GM21723 (cell line): Measurements from ENCODE around the gene STIM1.

ENCODE experiments used
- ATAC-seq: cut with Tn5 transposase; IDR thresholded peaks from one replicate; pipeline ENCODE4 v1.9.1; 2021; ENCODE audit warnings: mild to moderate bottlenecking, moderate library complexity; ENCODE audit not compliant: unreplicated experiment

STIM1 gene

DNA sequence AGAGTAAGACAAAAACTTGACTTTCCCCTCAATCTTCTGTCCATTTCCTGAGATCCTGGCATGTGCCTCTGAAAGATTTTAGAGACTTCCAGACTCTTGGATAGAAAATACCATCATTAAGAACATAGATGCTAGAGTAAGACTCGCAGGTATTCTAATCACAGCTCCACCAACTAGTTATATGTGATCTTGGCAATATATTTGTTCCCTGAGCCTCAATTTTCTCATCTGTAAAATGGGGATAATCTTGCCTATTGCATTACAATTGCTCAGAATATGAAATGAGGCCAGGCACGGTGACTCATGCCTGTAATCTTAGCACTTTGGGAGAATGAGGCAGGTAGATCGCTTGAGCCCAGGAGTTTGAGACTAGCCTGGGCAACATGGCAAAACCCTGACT, 25.4 kb upstream of the STIM1 start:
- ATAC-seq, result no peak

DNA sequence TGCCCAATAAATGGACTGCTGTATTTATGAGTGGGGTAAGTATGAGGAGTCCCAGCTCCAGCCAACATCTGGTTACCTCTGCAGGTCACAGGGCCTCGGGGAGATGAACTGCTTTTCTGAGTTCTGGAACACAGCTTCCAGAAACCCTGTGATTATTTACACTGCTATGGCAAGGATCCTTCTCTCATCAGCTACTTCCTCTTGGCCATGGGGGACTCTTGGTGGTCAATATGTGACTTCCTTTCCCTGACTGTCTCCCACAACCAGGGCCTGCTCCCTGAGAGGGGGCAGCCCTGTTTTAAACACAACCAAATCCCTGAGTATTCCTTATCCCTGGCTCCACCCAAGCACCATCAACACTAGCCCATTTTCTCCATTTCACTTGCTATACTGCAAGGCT, 24.7 kb upstream of the STIM1 start:
- ATAC-seq, result no peak

GRCh38 chr11:3831378-3832239, 23.9 kb upstream of the STIM1 start:
- ATAC-seq, result no peak

- ATAC-seq, result no peak
Measured at GRCh38 chr11:3832816-3833215, 22.6 kb upstream of the STIM1 start.

- ATAC-seq, result no peak
Measured at GRCh38 chr11:3833449-3833848, 22.0 kb upstream of the STIM1 start.

- ATAC-seq, result no peak
Measured at GRCh38 chr11:3834349-3834663, 21.2 kb upstream of the STIM1 start.

GRCh38 chr11:3834664-3835461, 20.6 kb upstream of the STIM1 start:
- ATAC-seq, result no peak

DNA sequence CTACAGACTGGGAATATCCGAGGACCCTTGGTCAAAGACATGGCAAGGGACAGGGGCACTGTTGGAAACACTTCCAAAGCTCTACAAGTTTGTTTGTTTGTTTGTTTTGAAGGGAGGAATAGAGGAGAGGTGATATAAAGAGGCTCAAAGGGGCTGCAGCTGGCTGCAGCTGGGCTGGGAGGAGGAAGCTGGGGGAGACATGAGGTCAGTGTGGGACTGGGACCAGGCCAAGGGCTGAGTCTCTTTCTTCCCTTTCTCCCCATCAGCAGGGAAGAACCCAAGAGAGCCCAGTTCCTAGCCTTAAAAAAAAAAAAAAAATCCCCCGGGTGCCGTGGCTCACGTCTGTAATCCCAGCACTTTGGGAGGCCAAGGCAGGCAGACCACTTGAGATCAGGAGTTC, 19.7 kb upstream of the STIM1 start:
- no peak for ATAC-seq

DNA sequence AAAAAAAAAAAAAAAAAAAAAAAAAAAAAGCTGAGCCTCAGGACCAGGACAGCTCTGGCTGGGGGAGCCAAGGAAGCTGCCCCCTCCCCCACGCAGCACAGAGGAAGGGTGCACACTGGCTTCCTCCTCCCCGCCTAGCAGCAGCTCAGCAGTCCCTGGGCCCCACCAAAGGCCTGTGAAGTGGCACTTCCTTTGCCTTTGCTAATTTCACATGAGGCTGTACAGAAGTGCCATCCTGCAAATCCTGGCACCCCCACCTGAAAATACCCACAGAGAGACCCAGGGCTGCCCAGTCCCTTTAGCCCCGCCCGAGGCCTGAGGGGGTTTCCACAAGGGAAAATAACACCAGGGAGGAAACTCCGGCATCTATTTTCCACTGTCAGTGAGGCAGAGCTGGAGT, 18.6 kb upstream of the STIM1 start:
- no peak for ATAC-seq

- no peak for ATAC-seq
Measured at GRCh38 chr11:3837793-3838192, 17.7 kb upstream of the STIM1 start.

GRCh38 chr11:3838504-3838903, 17.0 kb upstream of the STIM1 start:
- no peak for ATAC-seq

DNA sequence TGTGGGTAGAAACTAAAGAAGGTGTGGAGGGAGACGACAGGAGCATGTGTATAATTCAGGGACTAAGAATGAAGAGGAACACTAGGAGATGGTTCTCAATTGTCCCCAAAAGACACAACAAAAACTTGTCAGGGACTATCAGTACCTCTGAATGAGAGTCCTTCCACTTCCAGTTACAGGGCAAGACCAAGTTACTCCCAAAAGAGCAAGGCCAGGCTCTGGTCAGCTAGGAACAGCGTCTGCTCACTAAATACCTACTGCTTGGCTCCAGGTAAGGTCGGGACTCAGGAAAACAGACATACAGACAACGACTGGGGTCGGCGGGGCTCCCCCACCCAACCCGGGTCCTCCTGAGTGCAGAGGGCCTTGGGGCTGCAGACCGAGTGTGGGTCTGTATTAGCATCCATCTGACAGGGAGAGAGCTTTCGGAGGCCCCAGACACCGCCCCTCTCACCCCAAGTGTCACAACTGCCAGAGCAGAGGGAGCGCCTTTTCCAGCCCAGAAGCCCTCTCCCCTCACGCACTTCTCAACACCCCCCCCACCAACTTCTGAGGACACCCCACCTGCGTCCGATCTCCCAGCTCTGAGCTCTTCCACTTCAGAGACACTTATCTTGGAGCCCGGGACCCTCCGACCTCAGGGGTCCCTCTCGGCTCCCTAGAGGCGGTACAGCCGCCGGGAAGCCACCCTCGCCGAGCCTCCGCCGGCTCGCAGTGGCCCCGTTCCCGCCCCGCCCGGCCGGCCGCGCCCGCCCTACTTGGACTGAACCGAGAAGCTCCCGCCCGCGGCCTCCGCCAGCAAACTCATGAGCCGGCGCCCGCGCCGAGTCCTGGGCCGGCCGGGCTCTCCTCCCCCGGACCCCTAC, 15.2 kb upstream of the STIM1 start:
- ATAC-seq, result no peak

- ATAC-seq, result peak; percentile 58
Measured at GRCh38 chr11:3840870-3841425, 14.5 kb upstream of the STIM1 start, which contains the start of gene RHOG. Gene RHOG, minus strand, starts transcription at chr11:3840959. Its CDS starts 12,821 bp downstream, at chr11:3828138.

GRCh38 chr11:3841426-3842350, 13.8 kb upstream of the STIM1 start:
- peak; percentile 47 for ATAC-seq

- no peak for ATAC-seq
Measured at GRCh38 chr11:3843326-3843725, 12.1 kb upstream of the STIM1 start.

GRCh38 chr11:3845246-3845645, 10.2 kb upstream of the STIM1 start:
- ATAC-seq, result no peak

- no peak for ATAC-seq
Measured at GRCh38 chr11:3845670-3846069, 9.8 kb upstream of the STIM1 start.

GRCh38 chr11:3849297-3849874, 6.1 kb upstream of the STIM1 start:
- no peak for ATAC-seq

- ATAC-seq, result no peak
Measured at GRCh38 chr11:3853545-3853842, 2.0 kb upstream of the STIM1 start.
